HS-27A (cell line): ENCODE data around the gene GBP1.

Experiments
- DNase-seq: peaks from one replicate; pipeline ENCODE4 v3.0.0-alpha.2; 2012; ENCODE audit warnings: low read depth, missing footprints

The GBP1 gene

DNA sequence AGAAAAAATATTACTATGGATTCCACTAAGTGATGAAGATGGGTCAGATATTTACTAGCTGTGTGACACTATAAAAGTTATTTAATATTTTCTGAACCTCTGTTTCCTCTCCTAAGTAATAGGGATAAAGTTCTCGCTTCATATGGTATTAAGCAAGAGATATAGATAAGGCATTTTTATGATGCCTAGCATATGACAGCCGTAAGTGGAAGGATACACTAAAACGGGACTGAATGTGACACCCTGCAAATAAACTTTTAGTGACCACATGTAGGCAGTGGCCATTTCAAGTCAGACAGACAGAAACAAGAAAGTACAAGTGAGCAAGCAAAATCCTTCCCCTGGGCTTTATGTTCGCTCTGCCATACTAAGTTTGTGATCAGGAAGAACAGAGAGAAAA, 56.5 kb downstream of the GBP1 start:
- no peak for DNase-seq

DNA sequence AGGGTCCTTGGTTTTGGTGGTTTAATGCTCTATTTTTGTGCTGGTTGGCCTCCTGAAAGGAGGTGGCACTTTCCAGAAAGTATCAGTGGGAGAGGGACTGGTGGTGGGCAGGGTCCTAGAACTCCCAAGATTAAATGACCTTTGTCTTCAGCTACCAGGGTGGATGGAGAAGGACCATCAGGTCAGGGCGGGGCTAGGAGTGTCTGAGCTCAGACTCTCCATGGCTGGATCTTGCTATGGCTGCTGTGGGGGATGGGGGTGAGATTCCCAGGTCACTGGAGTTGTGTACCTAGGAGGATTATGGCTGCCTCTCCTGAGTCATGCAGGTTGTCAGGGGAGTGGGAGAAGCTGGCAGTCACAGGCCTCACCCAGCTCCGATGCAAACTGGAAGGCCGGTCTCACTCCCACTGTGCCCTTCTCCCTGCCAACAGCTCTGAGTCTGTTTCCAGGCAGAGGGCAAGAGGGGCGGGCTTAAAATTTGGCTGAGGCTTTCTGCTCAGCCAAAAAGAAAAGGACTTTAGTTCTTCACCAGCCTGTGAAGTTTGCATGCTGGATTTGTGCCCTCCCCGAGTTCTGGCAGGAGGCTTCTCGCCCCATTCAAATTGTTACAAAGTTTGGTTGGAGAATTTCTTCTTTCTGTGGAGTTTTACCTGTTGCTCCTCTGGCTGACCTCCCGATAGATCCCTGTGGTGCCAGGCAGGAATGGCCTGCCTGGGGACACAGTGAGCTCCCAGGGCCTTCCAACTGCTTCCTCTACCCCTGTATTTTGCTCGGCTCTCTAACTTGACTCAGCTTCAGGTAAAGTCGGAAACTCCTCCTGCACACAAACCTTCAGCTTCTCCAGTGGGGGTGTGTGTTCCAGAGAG, 59.5 kb downstream of the GBP1 start:
- no peak for DNase-seq
